Measurements from ENCODE around the gene CAMSAP1.

CAMSAP1 gene

DNA sequence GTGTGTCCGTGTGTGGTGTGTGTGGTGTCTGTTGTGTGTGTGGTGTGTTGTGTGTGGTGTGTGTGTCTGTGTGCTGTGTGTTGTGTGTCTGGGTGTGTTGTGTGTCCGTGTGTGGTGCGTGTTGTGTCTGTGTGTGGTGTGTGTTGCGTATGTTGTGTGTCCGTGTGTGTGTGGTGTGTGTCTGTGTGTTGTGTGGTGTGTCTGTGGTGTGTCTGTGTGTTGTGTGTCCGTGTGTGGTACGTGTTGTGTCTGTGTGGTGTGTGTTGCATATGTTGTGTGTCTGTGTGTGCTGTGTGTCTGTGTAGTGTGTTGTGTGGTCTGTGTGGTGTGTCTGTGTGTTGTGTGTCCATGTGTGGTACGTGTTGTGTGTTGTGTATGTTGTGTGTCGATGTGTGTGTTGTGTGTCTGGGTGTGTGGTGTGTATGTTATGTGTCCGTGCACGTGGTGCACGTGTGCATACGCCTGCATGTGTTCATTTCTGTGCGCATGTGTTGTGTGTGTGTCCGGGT, 133.1 kb downstream of the CAMSAP1 start:
- TF ChIP-seq, protein P1, sequence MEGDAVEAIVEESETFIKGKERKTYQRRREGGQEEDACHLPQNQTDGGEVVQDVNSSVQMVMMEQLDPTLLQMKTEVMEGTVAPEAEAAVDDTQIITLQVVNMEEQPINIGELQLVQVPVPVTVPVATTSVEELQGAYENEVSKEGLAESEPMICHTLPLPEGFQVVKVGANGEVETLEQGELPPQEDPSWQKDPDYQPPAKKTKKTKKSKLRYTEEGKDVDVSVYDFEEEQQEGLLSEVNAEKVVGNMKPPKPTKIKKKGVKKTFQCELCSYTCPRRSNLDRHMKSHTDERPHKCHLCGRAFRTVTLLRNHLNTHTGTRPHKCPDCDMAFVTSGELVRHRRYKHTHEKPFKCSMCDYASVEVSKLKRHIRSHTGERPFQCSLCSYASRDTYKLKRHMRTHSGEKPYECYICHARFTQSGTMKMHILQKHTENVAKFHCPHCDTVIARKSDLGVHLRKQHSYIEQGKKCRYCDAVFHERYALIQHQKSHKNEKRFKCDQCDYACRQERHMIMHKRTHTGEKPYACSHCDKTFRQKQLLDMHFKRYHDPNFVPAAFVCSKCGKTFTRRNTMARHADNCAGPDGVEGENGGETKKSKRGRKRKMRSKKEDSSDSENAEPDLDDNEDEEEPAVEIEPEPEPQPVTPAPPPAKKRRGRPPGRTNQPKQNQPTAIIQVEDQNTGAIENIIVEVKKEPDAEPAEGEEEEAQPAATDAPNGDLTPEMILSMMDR (IDR thresholded peaks at IDR 0.05; ENCODE audit: low read depth, low read length, missing control alignments) = no peak
- no peak for DNase-seq (ENCODE audit: extremely low read depth, low read depth)

DNA sequence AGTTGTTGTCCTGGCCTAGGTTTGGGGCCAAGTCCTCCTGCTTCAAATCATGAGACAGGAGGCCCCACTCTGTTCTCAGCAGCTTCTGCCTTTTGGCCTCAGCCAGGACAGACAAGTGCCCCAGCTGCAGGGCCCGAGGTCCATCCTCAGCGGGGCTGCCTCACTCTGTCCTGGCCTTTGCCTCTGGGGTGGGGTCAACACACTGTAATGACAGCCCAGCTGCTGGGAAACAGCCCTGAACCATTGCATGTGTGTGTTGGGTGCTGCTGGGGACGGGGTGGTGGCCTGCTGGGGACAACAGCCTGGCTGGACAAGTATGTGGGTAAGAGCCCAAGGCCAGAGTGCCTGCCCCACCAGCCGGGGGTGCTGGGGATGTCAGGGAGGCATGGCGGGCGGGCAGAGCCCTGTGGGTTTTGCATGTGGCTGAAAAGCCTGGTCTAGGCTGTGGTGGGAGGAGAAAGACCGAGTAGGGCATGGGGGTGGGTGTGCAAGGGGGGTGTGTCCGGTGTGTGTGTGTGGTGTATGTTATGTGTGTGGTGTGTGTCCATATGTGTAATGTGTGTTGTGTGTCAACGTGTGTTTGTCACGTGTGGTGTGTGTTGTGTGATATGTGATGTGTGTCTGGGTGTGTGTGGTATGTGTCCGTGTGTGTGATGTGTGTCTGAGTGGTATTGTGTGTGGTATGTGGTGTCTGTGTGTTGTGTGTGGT, 133.7 kb downstream of the CAMSAP1 start:
- TF ChIP-seq, protein P1 (IDR thresholded peaks at IDR 0.05; ENCODE audit: low read depth, low read length, missing control alignments) = no peak
- DNase-seq (ENCODE audit: extremely low read depth, low read depth) = no peak
- H3K4me3 ChIP-seq (replicated peaks; ENCODE audit: low read depth, low read length) = no peak overlapping the region

More for the DNA sequence above, 133.1 kb downstream of the CAMSAP1 start:
- H3K4me3 ChIP-seq (replicated peaks; ENCODE audit: low read depth, low read length) = no peak overlapping the region

DNA sequence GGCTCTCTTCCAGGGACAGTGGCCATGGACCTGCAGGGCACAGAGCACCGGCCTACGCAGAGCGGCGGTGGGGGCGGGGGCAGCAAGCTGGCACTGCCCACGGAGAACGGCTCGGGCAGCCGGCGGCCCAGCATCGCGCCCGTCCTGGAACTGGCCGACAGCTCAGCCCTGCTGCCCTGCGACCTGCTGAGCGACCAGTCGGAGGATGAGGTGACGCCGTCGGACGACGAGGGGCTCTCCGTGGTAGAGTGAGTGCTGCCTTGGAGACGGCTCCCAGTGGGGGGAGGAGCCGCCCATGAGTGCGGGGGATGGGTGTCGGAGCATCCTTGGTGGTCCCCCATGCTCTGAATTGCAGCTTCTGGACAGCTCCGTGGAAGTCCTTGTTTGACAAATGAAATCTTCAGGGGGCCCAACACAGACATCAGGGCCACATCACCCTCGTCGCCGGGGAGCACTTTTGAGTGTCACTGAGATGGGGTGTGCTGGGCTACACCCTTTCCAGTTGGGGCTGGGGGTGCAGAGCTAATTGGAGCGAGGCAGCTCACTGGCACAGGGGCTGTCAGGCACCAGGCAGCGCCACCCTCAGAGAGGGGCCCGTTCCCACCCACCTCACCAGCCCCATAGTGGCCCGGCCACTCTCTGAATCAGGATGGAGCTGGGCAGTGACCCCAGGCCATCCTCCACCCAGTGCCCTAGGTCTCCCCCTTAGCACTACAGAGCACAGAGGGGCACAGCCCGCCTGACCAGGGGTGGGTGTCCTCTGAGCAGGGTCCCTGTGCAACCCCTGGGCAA, 134.4 kb downstream of the CAMSAP1 start:
- DNase-seq (ENCODE audit: extremely low read depth, low read depth) = no peak
- TF ChIP-seq, protein P1 (IDR thresholded peaks at IDR 0.05; ENCODE audit: low read depth, low read length, missing control alignments) = no peak
- H3K4me3 ChIP-seq (replicated peaks; ENCODE audit: low read depth, low read length) = no peak overlapping the region

DNA sequence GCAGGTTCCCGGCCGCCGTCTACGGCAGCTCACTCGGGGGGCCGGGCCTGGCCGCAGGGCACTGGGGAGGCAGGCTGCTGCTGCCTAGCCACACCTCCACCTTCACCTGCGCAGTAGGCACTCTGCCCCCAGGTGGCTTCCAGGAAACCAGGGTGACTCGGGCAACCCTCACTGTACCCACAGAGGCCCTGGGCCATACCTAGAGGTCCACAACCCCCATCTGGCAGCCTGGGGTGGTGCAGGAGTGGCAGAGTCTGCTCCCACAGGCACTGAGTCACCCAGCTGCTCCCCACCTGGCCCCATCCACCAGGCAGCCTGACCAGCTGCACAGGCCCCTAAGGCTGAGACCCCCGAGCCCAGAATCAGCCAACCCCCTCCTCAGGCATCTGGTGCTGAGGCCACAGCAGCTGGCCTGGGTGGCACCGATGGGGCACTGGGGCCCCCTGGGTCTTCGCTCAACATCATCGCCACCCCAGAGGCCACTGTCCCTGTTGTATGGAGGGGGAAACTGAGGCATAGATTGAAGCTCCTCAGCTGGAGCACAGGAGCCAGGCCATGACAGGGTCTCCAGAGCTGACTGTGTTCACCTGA, 135.2 kb downstream of the CAMSAP1 start:
- TF ChIP-seq, protein P1 (IDR thresholded peaks at IDR 0.05; ENCODE audit: low read depth, low read length, missing control alignments) = no peak
- DNase-seq (ENCODE audit: extremely low read depth, low read depth) = no peak
- no peak overlapping the region for H3K4me3 ChIP-seq (replicated peaks; ENCODE audit: low read depth, low read length)

DNA sequence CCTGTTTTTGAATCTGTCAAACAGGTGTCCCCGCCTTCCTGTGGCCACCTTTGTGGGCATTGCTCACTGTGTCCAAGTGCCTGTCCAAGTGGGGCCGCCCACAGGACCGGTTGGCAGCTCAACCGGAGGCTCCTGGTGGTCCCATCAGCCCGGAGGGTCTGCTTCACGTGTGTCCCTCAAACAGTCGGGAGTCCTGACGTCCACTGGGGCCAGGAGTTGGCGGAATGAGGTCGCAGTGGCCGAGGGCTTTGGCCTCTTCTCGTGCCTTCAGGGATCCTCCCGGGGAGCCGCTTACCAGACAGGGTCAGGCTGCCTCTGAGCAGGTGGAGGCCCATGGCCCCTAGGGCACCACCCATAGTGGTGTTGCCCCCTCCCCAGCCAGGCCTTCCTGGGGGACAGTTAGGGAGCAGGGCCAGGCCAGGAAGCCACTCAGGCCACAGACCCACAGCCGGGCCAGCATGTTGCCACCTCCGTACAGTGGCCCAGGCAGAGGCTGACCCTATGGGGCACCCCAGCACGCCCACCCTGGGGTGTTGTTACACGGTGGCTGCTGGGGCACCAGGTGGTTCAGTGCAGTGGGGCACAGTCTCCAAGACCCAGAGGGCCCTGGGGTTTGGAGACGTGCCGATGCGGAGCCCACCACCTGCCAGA, 135.8 kb downstream of the CAMSAP1 start:
- DNase-seq (ENCODE audit: extremely low read depth, low read depth) = no peak
- H3K4me3 ChIP-seq (replicated peaks; ENCODE audit: low read depth, low read length) = no peak overlapping the region
- TF ChIP-seq, protein P1 (IDR thresholded peaks at IDR 0.05; ENCODE audit: low read depth, low read length, missing control alignments) = no peak

DNA sequence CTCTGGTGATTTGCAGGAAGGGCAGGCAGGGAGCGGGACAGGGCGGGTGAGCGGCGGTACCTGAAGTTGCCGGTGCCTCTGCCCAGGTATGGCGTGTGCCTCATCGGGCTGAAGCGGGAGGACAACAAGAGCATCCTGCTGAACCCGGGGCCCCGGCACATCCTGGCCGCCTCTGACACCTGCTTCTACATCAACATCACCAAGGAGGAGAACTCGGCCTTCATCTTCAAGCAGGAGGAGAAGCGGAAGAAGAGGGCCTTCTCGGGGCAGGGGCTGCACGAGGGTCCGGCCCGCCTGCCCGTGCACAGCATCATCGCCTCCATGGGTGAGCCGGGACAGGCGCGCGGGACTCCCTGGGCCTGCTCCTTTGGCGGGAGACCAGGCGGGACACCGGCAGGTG, 136.6 kb downstream of the CAMSAP1 start:
- TF ChIP-seq, protein P1 (IDR thresholded peaks at IDR 0.05; ENCODE audit: low read depth, low read length, missing control alignments) = no peak
- H3K4me3 ChIP-seq (replicated peaks; ENCODE audit: low read depth, low read length) = no peak overlapping the region

More for the DNA sequence above, 136.6 kb downstream of the CAMSAP1 start:
- no peak for DNase-seq (ENCODE audit: extremely low read depth, low read depth)

All from HFF-Myc (cell line).